Vagina (tissue), 2 donors: ENCODE data around the gene RPL7L1.

ENCODE experiments used
- POLR2A ChIP-seq, 2 donors: fragments of 450-650 bp; IDR thresholded peaks; one replicate each; pipeline ENCODE4 v1.6.1; 2017; ENCODE audit warnings: antibody characterized with exemption in 2 of 2, mild to moderate bottlenecking in 2 of 2, moderate library complexity in 2 of 2
- TF ChIP-seq, protein P1 (sequence below), 3 experiments: fragments of 450-650 bp in 2 of 3; fragments of 200-600 bp in 1 of 3; sonication (generic) in 1 of 3; IDR thresholded peaks; one replicate each; pipeline ENCODE4 v1.5.1; 2017 to 2019; ENCODE audit warnings: antibody characterized with exemption in 3 of 3, mild to moderate bottlenecking in 2 of 3, moderate library complexity in 2 of 3

DNA sequence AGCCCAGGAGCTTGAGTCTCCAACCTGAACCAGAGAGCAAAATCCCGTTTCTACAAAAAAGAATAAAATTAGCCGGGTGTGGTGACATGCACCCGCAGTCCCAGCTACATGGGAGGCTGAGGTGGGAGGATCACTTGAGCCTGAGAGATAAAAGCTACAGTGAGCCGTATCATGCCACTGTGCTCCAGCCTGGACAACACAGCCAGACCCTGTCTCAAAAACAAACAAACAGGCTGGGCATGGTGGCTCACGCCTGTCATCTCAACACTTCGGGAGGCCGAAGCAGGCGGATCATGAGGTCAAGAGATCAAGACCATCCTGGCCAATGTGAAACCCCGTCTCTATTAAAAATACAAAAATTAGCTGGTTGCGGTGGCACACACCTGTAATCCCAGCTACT, 25.1 kb downstream of the RPL7L1 start:
- TF ChIP-seq, protein P1, sequence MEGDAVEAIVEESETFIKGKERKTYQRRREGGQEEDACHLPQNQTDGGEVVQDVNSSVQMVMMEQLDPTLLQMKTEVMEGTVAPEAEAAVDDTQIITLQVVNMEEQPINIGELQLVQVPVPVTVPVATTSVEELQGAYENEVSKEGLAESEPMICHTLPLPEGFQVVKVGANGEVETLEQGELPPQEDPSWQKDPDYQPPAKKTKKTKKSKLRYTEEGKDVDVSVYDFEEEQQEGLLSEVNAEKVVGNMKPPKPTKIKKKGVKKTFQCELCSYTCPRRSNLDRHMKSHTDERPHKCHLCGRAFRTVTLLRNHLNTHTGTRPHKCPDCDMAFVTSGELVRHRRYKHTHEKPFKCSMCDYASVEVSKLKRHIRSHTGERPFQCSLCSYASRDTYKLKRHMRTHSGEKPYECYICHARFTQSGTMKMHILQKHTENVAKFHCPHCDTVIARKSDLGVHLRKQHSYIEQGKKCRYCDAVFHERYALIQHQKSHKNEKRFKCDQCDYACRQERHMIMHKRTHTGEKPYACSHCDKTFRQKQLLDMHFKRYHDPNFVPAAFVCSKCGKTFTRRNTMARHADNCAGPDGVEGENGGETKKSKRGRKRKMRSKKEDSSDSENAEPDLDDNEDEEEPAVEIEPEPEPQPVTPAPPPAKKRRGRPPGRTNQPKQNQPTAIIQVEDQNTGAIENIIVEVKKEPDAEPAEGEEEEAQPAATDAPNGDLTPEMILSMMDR (IDR thresholded peaks at IDR 0.05) = no peak
- TF ChIP-seq POLR2A (IDR thresholded peaks at IDR 0.05) = no peak
